NCI-H1092 treated with DMSO at 0.1 percent for 48 hours (cell line): ENCODE measurements around the gene EIF5AL1.
"Not testable (repeated sequence)": the region's sequence is repeated elsewhere in the genome, so short reads cannot be mapped to it uniquely, and the experiment has no call there.

ENCODE experiments used
- DNase-seq: peaks from one replicate; lab custom pipeline; 2025; lab: John Stamatoyannopoulos, UW

The EIF5AL1 gene

GRCh38 chr10:79555354-79556309 lies 43.3 kb downstream of the EIF5AL1 start:
- DNase-seq, result no peak

- not testable (repeated sequence) for DNase-seq
Measured at GRCh38 chr10:79556961-79557360, 44.6 kb downstream of the EIF5AL1 start.

GRCh38 chr10:79559726-79560125 lies 47.4 kb downstream of the EIF5AL1 start:
- no peak for DNase-seq

GRCh38 chr10:79560160-79560709 lies 47.9 kb downstream of the EIF5AL1 start, which contains the start of gene SFTPA2:
Gene SFTPA2 (minus strand): TSS chr10:79560407. CDS start chr10:79559483, 924 bp downstream.
- no peak for DNase-seq

- no peak for DNase-seq
Measured at GRCh38 chr10:79561257-79561656, 48.9 kb downstream of the EIF5AL1 start.

GRCh38 chr10:79562135-79562756 lies 49.9 kb downstream of the EIF5AL1 start:
- peak; percentile 11 for DNase-seq

GRCh38 chr10:79563426-79563825 lies 51.1 kb downstream of the EIF5AL1 start:
- no peak for DNase-seq
